ENCODE results near the gene CHL1.
"Not testable (repeated sequence)": the region's sequence is repeated elsewhere in the genome, so short reads cannot be mapped to it uniquely, and the experiment has no call there.

Gene CHL1

GRCh38 chr3:331881-332280, 135.3 kb downstream of the CHL1 start:
- no peak for DNase-seq (ENCODE audit: low spot score)

DNA sequence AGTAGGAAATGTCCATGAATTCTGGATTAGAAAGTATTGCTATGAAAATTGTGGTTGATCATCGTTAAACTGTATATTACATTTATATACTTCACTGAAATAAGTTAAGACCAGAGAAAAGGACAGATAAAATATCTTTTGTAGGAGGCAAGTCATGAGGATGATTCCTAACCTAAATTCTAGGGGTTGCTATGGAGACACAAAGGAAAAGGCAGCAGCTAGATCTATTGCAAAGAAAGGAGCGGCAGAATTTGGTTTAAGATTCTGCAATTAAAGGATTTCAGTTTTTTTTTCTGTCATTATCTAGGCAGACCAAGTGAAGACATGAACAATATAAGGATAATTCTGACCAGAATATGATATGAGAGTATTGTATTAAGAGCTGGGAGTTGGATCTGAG, 136.1 kb downstream of the CHL1 start:
- DNase-seq (ENCODE audit: low spot score) = no peak

- DNase-seq (ENCODE audit: low spot score) = no peak
These were observed 138.7 kb downstream of the CHL1 start for GRCh38 chr3:335240-335639.

DNA sequence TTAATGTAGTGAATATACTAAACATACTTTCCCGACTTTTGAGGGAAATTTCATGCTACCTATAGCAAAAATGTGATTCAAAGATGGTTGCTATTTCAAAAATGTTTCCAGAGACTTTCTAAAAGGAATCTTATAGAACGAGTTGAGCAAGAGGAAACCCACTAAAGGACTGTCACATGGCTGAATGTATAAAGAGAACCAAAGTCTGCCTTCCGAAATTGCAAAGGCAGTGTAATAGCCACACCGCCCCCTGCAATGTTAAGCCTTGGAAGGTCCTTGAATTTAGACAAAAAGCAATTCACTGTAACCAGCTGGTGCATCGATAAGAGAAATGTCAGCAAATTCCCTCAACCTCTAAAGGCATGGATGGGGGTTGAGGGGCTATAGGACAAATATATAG, 142.8 kb downstream of the CHL1 start:
- DNase-seq (ENCODE audit: low spot score) = no peak

DNA sequence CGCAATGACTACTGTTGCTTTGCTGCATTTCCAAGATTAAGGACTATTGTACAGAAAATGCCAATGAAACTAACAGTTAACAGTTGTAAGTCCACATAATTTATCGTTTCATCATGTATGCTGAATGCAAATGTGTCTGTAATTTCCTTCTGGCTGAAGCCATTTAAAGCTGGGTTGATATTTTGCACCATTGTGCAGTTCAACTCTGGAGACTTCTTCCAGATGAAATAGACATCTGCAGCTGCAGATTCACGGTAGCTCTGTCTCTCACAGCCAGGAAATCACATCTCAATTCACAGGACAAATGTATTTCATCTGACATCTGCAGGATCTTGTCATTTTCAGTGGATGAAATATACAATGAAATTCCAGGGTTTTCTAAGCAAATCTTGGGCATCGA, 145.4 kb downstream of the CHL1 start:
- no peak for DNase-seq (ENCODE audit: low spot score)

GRCh38 chr3:346186-346585, 149.6 kb downstream of the CHL1 start:
- DNase-seq (ENCODE audit: low spot score) = no peak

- DNase-seq (ENCODE audit: low spot score) = no peak
These were observed 151.0 kb downstream of the CHL1 start for GRCh38 chr3:347581-347980.

DNA sequence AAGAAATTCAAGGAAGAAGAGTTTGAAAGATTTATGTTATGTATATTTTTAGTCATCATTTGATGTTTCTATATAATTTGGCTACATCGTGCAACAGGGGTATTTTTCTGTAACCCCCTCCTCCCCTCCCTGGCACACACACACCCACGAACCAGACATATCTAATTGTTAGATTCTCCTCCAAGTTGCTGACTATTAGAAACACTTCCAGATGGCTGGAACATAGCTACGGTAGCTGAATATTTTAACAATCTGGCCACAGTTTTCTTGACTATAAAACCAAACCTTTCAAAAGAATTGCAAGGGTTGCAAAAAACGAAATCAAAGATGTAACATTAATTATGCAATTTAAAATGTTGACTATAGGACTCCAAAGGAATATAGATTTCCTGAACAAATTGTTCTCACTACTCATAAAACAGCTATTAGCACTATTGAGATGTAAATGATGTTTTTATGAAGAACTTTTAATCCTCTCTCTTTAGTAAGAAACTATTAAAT, 154.4 kb downstream of the CHL1 start:
- no peak for DNase-seq (ENCODE audit: low spot score)

DNA sequence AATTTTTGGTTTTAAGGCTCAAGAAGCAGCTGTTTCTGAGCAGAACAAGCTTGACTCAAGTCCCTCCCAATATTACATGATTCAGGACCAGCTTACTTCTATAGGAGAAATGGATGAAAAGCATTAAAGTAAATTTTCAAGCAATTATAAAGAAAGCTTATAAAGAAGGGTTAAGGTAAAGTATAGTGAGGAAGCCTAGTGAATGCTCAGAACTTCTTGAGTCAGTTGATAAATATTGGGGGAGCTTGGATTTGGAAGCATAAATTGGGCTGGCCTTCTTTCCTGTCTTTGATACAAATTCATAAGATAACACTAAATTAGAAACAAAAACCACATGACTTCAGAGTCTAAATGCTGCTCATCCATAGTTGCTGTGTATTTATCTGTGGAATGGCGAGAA, 156.0 kb downstream of the CHL1 start:
- DNase-seq (ENCODE audit: low spot score) = no peak

DNA sequence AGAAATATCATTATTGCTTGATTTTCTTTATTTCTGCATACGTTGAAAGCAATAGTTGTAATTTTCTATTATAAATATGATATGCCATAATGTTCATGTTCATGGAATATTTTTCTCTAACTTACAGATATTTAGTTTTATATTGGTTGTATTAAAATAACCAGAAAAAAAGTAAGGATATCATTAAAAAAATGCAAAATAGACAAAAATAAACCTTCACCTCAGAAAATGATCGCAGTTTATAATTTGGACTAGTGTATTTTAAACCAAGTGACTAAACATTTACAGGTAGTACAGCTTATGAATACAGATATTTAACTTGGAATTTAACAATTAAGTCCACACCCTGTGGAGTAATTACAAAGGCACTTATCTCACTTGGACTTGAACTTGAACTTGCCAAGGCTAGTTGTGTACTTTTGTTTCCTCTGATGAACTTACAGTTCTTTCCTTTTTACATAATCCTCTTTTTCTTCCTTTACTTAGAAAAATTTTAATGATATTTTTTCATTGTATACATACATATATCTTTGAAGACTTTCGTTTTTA, 156.7 kb downstream of the CHL1 start:
- DNase-seq (ENCODE audit: low spot score) = no peak

DNA sequence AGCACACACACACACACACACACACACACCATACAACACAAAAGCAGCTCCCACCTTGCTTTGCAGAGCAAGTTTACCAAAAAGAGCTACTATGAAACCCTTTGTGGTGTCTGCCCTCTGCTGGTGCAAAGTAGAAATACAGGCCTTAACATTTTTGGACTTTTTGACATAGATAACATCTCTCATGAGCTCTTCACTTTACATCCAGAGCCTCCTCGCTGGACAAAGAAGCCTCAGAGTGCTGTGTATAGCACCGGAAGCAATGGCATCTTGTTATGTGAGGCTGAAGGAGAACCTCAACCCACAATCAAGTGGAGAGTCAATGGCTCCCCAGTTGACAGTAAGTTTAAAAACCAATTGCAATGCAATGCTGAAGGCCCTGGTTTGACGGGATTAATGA, 157.9 kb downstream of the CHL1 start:
- peak; percentile 75 for DNase-seq (ENCODE audit: low spot score)

DNA sequence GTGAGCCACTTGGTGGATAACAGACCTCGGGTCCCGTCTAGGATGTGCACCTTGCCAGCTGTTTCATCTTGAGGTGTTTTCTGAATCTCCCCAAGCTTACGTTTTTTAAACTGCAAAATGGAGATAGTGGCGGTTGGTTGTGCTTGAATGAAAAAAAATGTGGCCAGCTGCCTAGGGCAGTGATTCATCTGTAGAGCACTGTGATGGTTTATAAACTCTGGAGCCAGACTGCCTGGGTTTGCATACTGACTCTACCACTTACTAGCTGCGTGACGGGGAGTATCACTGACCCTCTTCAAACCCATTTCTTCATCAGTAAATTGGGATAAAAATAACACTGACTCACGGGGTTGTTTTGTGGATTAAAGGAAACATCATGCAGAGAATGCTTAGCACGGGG, 159.1 kb downstream of the CHL1 start:
- no peak for DNase-seq (ENCODE audit: low spot score)

GRCh38 chr3:356952-357351, 160.4 kb downstream of the CHL1 start:
- no peak for DNase-seq (ENCODE audit: low spot score)

GRCh38 chr3:359672-360071, 163.1 kb downstream of the CHL1 start:
- no peak for DNase-seq (ENCODE audit: low spot score)

- no peak for DNase-seq (ENCODE audit: low spot score)
These were observed 166.2 kb downstream of the CHL1 start for GRCh38 chr3:362681-363338.

- no peak for DNase-seq (ENCODE audit: low spot score)
These were observed 167.7 kb downstream of the CHL1 start for GRCh38 chr3:364287-364686.

GRCh38 chr3:365268-365667, 168.7 kb downstream of the CHL1 start:
- no peak for DNase-seq (ENCODE audit: low spot score)

DNA sequence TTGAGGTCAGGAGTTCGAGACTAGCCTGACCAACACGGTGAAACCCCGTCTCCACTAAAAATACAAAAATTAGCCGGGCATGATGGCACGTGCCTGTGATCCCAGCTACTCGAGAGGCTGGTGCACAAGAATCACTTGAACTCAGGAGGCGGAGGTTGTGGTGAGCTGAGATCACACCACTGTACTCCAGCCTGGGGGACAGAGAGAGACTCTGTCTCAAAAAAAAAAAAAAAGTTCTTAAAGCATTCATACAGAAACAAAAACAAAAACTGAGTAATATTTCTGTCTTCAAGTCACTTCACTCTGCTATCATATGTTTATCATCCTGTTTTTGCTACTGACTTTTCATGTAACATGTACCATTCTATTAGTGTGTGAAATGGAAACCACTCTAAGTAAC, 169.7 kb downstream of the CHL1 start:
- DNase-seq (ENCODE audit: low spot score) = not testable (repeated sequence)

- DNase-seq (ENCODE audit: low spot score) = no peak
These were observed 176.7 kb downstream of the CHL1 start for GRCh38 chr3:373193-373779.

DNA sequence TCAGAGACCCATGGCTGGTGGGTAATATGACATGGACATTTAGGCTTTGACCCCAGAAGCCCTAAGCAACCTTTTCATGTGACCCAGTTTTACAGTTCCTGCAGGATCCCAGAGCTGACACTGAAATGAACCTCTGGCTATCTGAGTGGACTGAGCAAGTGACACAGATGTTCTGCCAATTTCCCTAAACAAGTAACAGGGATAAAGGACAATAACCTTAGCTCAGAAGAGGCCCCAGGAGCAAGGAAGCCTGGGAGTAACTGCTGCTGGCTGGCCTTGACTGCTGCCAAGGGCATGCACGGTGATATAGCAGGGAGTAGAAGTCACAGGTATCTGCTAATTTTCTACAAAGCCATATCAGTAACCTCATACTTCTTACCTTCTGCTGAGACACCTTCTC, 177.9 kb downstream of the CHL1 start:
- DNase-seq (ENCODE audit: low spot score) = no peak

DNA sequence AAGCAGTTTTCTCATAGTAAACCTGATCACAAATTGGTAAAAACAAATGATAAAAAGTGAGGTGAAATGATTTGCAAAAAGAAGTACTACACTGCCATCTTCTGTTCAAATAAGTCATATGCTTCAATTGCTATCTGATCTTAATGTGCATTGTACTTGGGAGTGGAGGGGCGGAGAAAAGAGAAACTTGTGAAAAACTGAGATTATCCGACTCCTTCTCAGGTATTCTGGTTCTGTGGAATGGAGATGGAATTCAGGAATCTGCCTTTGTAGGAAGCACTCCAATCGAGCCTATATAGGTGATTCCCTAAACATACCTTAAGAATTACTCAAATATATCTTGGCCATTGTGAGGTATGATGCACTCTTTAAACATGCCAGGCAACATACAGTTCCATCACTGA, 180.6 kb downstream of the CHL1 start:
- peak; percentile 60 for DNase-seq (ENCODE audit: low spot score)

DNA sequence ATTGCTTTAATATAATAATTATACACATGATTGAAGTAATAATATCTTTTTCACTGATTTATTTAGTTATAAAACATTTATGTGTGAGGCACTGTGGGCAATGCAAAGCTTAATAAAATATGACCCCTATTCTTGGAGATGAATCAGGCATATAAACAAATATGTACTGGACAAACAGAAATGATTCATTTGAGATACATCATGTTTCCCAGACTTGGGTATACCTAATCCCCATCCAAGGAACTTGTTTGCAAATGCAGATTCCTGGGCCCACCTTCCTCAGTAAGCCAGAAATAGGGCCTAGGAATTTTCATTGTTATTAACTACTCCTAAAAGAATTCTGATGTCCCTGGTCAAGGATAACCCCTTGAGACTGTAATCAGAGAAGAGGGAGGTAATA, 184.2 kb downstream of the CHL1 start:
- no peak for DNase-seq (ENCODE audit: low spot score)

DNA sequence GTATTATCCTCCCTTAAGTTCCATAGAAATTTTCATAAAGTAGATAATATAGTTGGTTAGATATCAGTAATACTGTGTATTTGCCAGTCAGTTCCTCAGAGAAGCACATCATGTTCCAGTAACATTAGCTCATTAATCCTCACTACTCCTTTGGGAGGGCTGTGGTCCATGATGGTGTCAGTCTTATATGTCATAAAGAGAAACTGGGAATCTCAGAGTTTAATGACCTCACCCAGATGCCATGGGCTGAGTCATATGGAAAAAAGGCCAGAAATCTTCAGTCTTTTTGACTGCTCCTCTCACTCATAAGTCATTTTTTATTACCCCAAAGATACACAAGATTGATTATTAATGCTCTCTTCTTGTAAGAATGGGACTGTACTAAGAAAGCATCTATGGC, 188.6 kb downstream of the CHL1 start:
- DNase-seq (ENCODE audit: low spot score) = no peak

DNA sequence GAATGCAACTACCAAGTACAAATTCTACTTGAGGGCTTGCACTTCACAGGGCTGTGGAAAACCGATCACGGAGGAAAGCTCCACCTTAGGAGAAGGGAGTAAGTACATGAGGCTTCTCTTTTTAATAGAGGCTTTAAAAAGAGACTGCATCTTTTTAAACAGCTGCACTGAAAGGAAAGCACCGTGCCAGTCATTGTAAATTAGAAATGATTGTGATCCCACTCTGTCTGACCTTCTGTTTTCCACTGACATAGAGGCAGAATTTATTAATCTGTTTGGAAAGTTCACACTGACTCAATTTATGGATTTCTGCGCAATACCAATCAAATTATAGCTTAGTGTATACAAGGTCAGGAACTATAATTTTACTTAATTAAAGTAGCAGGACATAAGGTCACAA, 198.2 kb downstream of the CHL1 start:
- no peak for DNase-seq (ENCODE audit: low spot score)
